ENCODE measurements around the gene NT5DC1.

GRCh38 chr6:116266803-116267202 is 166.2 kb downstream of the NT5DC1 start:
- TF ChIP-seq CTCF (IDR thresholded peaks at IDR 0.05) (no peak), EP300 (IDR thresholded peaks at IDR 0.05) (no peak), POLR2A (IDR thresholded peaks at IDR 0.05) (no peak)

Measured in tibial nerve (tissue), 4 donors.